GM12878 (cell line): ENCODE measurements around the gene ASAP3. TPM values are rescaled to one million over a fixed set of nuclear protein-coding genes. Genes with fewer than 3 reads are reported as not detected.

Experiments used
- ATAC-seq: fragments of 200-7000 bp; cut with Tn5 transposase; 3 replicates; pipeline ENCODE4 v1.9.1; 2020; ENCODE audit warnings: mild to moderate bottlenecking, moderate library complexity
- BruUV-seq: library from RNA; stranded (reverse); fragments of 400-500 nt; replicated peaks from 2 replicates; lab custom pipeline; 2021; lab: Mats Ljungman, UMichigan
- CTCF ChIA-PET: fragments of 300-600 bp; sonication (Branson Sonifier 250); formaldehyde crosslinking; extraction: SDS; loops from one replicate; lab custom pipeline; 2021; ENCODE audit warnings: inconsistent platforms; lab: Yijun Ruan, JAX
- POLR2A ChIA-PET: fragments of 350-600 bp; formaldehyde crosslinking; extraction: SDS; loops from one replicate; lab custom pipeline; 2021; ENCODE audit warnings: inconsistent platforms; lab: Charles Lee
- RAD21 ChIA-PET: fragments of 300-600 bp; sonication (Branson Sonifier 250); formaldehyde crosslinking; loops from one replicate; lab custom pipeline; 2023; ENCODE audit warnings: antibody characterized with exemption; ENCODE audit not compliant: unreplicated experiment; lab: Charles Lee
- SMC1A ChIA-PET: fragments of 300-600 bp; sonication (Branson Sonifier 250); formaldehyde crosslinking; loops from one replicate; lab custom pipeline; 2023; ENCODE audit not compliant: unreplicated experiment, uncharacterized antibody; lab: Charles Lee
- DNase-seq: peaks from one replicate; pipeline ENCODE4 v3.0.0-alpha.2; 2011; ENCODE audit warnings: low read depth, low spot score
- FAIRE-seq: peaks from 3 replicates; lab custom pipeline; 2011; peaks lifted over from hg19 to GRCh38; lab: Jason Lieb, UNC
- H2AFZ ChIP-seq: 2 replicates; pipeline ENCODE4 v1.6.0; 2011; ENCODE audit warnings: low read depth, low read length, control low read depth; ENCODE audit not compliant: control insufficient read depth
- H3K27ac ChIP-seq: 2 replicates; pipeline ENCODE4 v1.5.1; 2011; ENCODE audit warnings: control low read depth; ENCODE audit not compliant: control insufficient read depth, insufficient read depth
- H3K27me3 ChIP-seq, 2 experiments: replicated peaks in 1 of 2; 2 replicates each; pipeline versions ENCODE4 v1.6.0 to v1.6.1; 2011; ENCODE audit warnings: low read length in 1 of 2; ENCODE audit not compliant: control insufficient read depth in 2 of 2, insufficient read depth in 2 of 2
- H3K36me3 ChIP-seq, 2 experiments: 2 replicates each; pipeline ENCODE4 v1.5.1; 2011; ENCODE audit warnings: low read length in 1 of 2; ENCODE audit not compliant: control insufficient read depth in 2 of 2, insufficient read depth in 2 of 2
- H3K4me1 ChIP-seq: 2 replicates; pipeline ENCODE4 v1.6.1; 2011; ENCODE audit warnings: mild to moderate bottlenecking, low read length, moderate library complexity, mixed read lengths; ENCODE audit not compliant: control insufficient read depth, insufficient read depth
- H3K4me2 ChIP-seq: 2 replicates; pipeline ENCODE4 v1.6.0; 2011; ENCODE audit warnings: control low read depth; ENCODE audit not compliant: control insufficient read depth, insufficient read depth
- H3K4me3 ChIP-seq: fragments of 200-600 bp; sonication (generic); 2 replicates; pipeline ENCODE4 v1.5.1; 2016
- H3K79me2 ChIP-seq: 2 replicates; pipeline ENCODE4 v1.6.0; 2011; ENCODE audit warnings: low read length; ENCODE audit not compliant: control insufficient read depth, insufficient read depth
- H3K9ac ChIP-seq: 2 replicates; pipeline ENCODE4 v1.8.0; 2011; ENCODE audit warnings: low read length, control low read depth, mixed read lengths; ENCODE audit not compliant: control insufficient read depth, insufficient read depth
- H3K9me3 ChIP-seq: replicated peaks from 3 replicates; pipeline ENCODE4 v1.5.1; 2011; ENCODE audit warnings: mild to moderate bottlenecking, low read length; ENCODE audit not compliant: control insufficient read depth, insufficient read depth
- H4K20me1 ChIP-seq: 2 replicates; pipeline ENCODE4 v1.6.0; 2011; ENCODE audit not compliant: control insufficient read depth, insufficient read depth
- ESRRA ChIP-seq: IDR thresholded peaks from 2 replicates; pipeline ENCODE4 v1.6.1; 2012; ENCODE audit warnings: mild to moderate bottlenecking, low read length, improper control_type of control experiment
- EZH2 ChIP-seq: IDR thresholded peaks from 2 replicates; pipeline ENCODE4 v1.6.1; 2012; ENCODE audit warnings: low read depth, mild to moderate bottlenecking, control low read depth, inconsistent platforms, low read length, borderline replicate concordance; ENCODE audit not compliant: control insufficient read depth
- FOS ChIP-seq: IDR thresholded peaks from 3 replicates; pipeline ENCODE4 v1.6.1; 2011; ENCODE audit warnings: borderline replicate concordance; ENCODE audit not compliant: insufficient read length; ENCODE audit errors: extremely low read depth
- NR2C2 ChIP-seq: IDR thresholded peaks from 2 replicates; pipeline ENCODE4 v1.6.1; 2011; ENCODE audit warnings: borderline replicate concordance, low read depth; ENCODE audit not compliant: control insufficient read depth, insufficient read length
- RAD21 ChIP-seq: IDR thresholded peaks from 2 replicates; pipeline ENCODE4 v1.6.1; 2011; ENCODE audit warnings: mild to moderate bottlenecking, low read depth, low read length, moderate library complexity; ENCODE audit not compliant: insufficient read depth
- SMC3 ChIP-seq: IDR thresholded peaks from 2 replicates; pipeline ENCODE4 v1.6.1; 2011; ENCODE audit warnings: low read length, improper control_type of control experiment, borderline replicate concordance
- ZNF622 ChIP-seq: fragments of 450-650 bp; IDR thresholded peaks from 2 replicates; pipeline ENCODE4 v1.6.1; 2017; ENCODE audit warnings: mild to moderate bottlenecking, inconsistent platforms
- WGBS: methylation state at CpG from one replicate; pipeline ENCODE4 v1.1.6; 2016; ENCODE audit warnings: low lambda C conversion rate; ENCODE audit not compliant: insufficient replicate concordance, insufficient coverage; ENCODE audit errors: missing lambda C conversion rate; 5-methylcytosine and 5-hydroxymethylcytosine counted together
- in situ Hi-C: fragments of 300-500 bp; cut with MboI; formaldehyde crosslinking; loops from 9 replicates; pipeline ENCODE4 v1.14.3; 2018; ENCODE audit warnings: mixed read lengths
- intact Hi-C: fragments of 100-400 bp; cut with micrococcal nuclease; formaldehyde crosslinking; loops from one replicate; pipeline ENCODE4 v1.14.2; 2022; ENCODE audit not compliant: unreplicated experiment
- polyA plus RNA-seq, 11 experiments: library from polyadenylated mRNA; depleted of rRNA in 4 of 11; unstranded in 6 of 11; stranded (reverse) in 5 of 11; fragments of >200 nt; fragmentation: Nextera tagmentation in 4 of 11; fragmentation: Illumina TruSeq in 1 of 11; extraction: Ambion mirVana in 4 of 11; extraction: Trizol in 1 of 11; gene quantifications; 1 replicate in 1 of 11; 2 replicates in 10 of 11; pipeline versions ENCODE4 v1.2.1 to v1.2.3, GENCODE V29; 2011 to 2016; ENCODE audit warnings: inconsistent platforms in 2 of 11, missing spikeins in 2 of 11, low read depth in 1 of 11
- total RNA-seq, 4 experiments: library from RNA; depleted of rRNA in 3 of 4; stranded (reverse); fragments of >200 nt in 3 of 4; fragmentation: Illumina TruSeq in 1 of 4; extraction: Trizol in 1 of 4; gene quantifications; 2 replicates each; pipeline versions ENCODE4 v1.2.1 to v1.2.3, GENCODE V29; 2013 to 2021
- TF ChIP-seq, protein P1 (sequence below): fragments of 450-650 bp; IDR thresholded peaks from 2 replicates; pipeline ENCODE4 v1.6.1; 2017; ENCODE audit warnings: mild to moderate bottlenecking
- TF ChIP-seq, protein P2 (sequence below): IDR thresholded peaks from 2 replicates; pipeline ENCODE4 v1.6.1; 2011; ENCODE audit warnings: borderline replicate concordance, low read depth, mild to moderate bottlenecking, moderate library complexity, mixed read lengths, low read length; ENCODE audit not compliant: insufficient read depth; ENCODE audit errors: extremely low read length
- TF ChIP-seq, protein P3 (sequence below), 3 experiments: IDR thresholded peaks in 2 of 3; conservative IDR thresholded peaks in 1 of 3; 2 replicates each; pipeline ENCODE4 v1.5.1; 2011; ENCODE audit warnings: low read depth in 3 of 3, low read length in 3 of 3, mild to moderate bottlenecking in 3 of 3, control low read depth in 2 of 3, moderate library complexity in 2 of 3, inconsistent platforms in 1 of 3, mixed read lengths in 1 of 3; ENCODE audit not compliant: control insufficient read depth in 2 of 3, insufficient read depth in 1 of 3; ENCODE audit errors: extremely low read depth in 1 of 3
- TF ChIP-seq, protein P4 (sequence below): fragments of 450-650 bp; IDR thresholded peaks from 2 replicates; pipeline ENCODE4 v1.6.1; 2018; ENCODE audit warnings: borderline replicate concordance, mild to moderate bottlenecking; ENCODE audit not compliant: partially characterized antibody
- TF ChIP-seq, protein P5 (sequence below): fragments of 450-650 bp; IDR thresholded peaks from 2 replicates; pipeline ENCODE4 v1.6.1; 2017; ENCODE audit warnings: mild to moderate bottlenecking, low read depth, inconsistent platforms; ENCODE audit not compliant: poor library complexity, severe bottlenecking

The ASAP3 gene
- total and polyA plus RNA-seq, 10 of the 15 experiments (the other 5 are each of a cell fraction or from before 2014, with no cell fraction given): 0.04 to 0.92 (median 0.34) TPM; not detected in 1

DNA sequence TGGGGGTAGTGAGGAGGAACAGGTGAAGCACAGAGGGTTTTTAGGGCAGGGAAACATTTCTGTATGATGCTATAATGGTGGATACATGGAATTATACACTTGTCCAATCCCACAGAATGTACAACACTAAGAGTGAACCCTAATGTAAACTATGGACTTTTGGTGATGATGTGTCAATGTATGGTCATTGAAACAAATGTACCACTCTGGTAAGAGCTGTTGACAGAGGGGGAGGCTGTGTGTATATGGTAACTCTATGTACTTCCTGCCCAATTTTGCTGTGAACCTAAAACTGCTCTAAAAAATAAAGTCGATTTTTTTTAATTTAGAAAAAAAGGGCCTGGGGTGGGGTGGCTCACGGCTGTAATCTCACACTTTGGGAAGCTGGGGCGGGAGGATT, 22.9 kb downstream of the ASAP3 start:
- ChIA-PET RAD21 (no interaction called here), SMC1A (no interaction called here), POLR2A (no interaction called here), CTCF (interaction anchor here (0.6 kb wide), 1 partner anchor 200 kb away, joined by 4 read pairs; no protein-coding TSS in a partner anchor)
- Histone ChIP-seq H2AFZ (no peak overlapping the region), H3K9me3 (no peaks in the 10 kb centered on the region), H3K79me2 (no peaks in the 10 kb centered on the region), H3K27ac (no peak overlapping the region), H4K20me1 (no peaks in the 10 kb centered on the region), H3K4me2 (no peak overlapping the region), H3K9ac (no peak overlapping the region), H3K27me3 (no peaks in the 10 kb centered on the region; a peak in 1 of 4 replicates), H3K4me1 (no peaks in the 10 kb centered on the region), H3K4me3 (no peak overlapping the region), H3K36me3 (no peaks in the 10 kb centered on the region)
- in situ Hi-C loops (no loop called here), intact Hi-C loops (no loop called here)
- ATAC-seq: no peak
- no TSS peak for BruUV-seq
- DNase-seq: no peak
- FAIRE-seq: no peak
- WGBS: 20% methylated on average over 3 of the region's 3 CpGs
- TF ChIP-seq, protein P1, sequence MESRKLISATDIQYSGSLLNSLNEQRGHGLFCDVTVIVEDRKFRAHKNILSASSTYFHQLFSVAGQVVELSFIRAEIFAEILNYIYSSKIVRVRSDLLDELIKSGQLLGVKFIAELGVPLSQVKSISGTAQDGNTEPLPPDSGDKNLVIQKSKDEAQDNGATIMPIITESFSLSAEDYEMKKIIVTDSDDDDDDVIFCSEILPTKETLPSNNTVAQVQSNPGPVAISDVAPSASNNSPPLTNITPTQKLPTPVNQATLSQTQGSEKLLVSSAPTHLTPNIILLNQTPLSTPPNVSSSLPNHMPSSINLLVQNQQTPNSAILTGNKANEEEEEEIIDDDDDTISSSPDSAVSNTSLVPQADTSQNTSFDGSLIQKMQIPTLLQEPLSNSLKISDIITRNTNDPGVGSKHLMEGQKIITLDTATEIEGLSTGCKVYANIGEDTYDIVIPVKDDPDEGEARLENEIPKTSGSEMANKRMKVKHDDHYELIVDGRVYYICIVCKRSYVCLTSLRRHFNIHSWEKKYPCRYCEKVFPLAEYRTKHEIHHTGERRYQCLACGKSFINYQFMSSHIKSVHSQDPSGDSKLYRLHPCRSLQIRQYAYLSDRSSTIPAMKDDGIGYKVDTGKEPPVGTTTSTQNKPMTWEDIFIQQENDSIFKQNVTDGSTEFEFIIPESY: no peak
- TF ChIP-seq, protein P2, sequence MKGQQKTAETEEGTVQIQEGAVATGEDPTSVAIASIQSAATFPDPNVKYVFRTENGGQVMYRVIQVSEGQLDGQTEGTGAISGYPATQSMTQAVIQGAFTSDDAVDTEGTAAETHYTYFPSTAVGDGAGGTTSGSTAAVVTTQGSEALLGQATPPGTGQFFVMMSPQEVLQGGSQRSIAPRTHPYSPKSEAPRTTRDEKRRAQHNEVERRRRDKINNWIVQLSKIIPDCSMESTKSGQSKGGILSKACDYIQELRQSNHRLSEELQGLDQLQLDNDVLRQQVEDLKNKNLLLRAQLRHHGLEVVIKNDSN: no peak
- TF ChIP-seq ZNF622 (no peak), FOS (no peak), NR2C2 (no peak), EZH2 (no peak), RAD21 (no peak), ESRRA (no peak), SMC3 (no peak)
- TF ChIP-seq, protein P3, sequence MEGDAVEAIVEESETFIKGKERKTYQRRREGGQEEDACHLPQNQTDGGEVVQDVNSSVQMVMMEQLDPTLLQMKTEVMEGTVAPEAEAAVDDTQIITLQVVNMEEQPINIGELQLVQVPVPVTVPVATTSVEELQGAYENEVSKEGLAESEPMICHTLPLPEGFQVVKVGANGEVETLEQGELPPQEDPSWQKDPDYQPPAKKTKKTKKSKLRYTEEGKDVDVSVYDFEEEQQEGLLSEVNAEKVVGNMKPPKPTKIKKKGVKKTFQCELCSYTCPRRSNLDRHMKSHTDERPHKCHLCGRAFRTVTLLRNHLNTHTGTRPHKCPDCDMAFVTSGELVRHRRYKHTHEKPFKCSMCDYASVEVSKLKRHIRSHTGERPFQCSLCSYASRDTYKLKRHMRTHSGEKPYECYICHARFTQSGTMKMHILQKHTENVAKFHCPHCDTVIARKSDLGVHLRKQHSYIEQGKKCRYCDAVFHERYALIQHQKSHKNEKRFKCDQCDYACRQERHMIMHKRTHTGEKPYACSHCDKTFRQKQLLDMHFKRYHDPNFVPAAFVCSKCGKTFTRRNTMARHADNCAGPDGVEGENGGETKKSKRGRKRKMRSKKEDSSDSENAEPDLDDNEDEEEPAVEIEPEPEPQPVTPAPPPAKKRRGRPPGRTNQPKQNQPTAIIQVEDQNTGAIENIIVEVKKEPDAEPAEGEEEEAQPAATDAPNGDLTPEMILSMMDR (IDR thresholded peaks at IDR 0.05 in 2 of 3, conservative IDR thresholded peaks at IDR 0.05 in 1 of 3; ENCODE audit: control insufficient read depth in 2 of 3, extremely low read depth in 1 of 3, insufficient read depth in 1 of 3, low read depth in 3 of 3, low read length in 3 of 3): no peak
- TF ChIP-seq, protein P4, sequence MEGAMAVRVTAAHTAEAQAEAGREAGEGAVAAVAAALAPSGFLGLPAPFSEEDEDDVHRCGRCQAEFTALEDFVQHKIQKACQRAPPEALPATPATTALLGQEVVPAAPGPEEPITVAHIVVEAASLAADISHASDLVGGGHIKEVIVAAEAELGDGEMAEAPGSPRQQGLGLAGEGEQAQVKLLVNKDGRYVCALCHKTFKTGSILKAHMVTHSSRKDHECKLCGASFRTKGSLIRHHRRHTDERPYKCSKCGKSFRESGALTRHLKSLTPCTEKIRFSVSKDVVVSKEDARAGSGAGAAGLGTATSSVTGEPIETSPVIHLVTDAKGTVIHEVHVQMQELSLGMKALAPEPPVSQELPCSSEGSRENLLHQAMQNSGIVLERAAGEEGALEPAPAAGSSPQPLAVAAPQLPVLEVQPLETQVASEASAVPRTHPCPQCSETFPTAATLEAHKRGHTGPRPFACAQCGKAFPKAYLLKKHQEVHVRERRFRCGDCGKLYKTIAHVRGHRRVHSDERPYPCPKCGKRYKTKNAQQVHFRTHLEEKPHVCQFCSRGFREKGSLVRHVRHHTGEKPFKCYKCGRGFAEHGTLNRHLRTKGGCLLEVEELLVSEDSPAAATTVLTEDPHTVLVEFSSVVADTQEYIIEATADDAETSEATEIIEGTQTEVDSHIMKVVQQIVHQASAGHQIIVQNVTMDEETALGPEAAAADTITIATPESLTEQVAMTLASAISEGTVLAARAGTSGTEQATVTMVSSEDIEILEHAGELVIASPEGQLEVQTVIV: no peak
- TF ChIP-seq, protein P5, sequence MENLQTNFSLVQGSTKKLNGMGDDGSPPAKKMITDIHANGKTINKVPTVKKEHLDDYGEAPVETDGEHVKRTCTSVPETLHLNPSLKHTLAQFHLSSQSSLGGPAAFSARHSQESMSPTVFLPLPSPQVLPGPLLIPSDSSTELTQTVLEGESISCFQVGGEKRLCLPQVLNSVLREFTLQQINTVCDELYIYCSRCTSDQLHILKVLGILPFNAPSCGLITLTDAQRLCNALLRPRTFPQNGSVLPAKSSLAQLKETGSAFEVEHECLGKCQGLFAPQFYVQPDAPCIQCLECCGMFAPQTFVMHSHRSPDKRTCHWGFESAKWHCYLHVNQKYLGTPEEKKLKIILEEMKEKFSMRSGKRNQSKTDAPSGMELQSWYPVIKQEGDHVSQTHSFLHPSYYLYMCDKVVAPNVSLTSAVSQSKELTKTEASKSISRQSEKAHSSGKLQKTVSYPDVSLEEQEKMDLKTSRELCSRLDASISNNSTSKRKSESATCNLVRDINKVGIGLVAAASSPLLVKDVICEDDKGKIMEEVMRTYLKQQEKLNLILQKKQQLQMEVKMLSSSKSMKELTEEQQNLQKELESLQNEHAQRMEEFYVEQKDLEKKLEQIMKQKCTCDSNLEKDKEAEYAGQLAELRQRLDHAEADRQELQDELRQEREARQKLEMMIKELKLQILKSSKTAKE: no peak
